Mucosa of rectum (tissue), 2 donors: ENCODE measurements around the gene ZNF740.

Source experiments
- H3K27ac ChIP-seq, 2 donors: one replicate each; pipeline ENCODE4 v1.7.0; 2013; ENCODE audit warnings: inconsistent platforms in 2 of 2, low read depth in 2 of 2, low read length in 2 of 2
- H3K27me3 ChIP-seq, 2 donors: one replicate each; pipeline ENCODE4 v1.7.0; 2013; ENCODE audit warnings: low read length in 2 of 2; ENCODE audit not compliant: control insufficient read depth in 2 of 2, insufficient read depth in 2 of 2
- H3K36me3 ChIP-seq, 2 donors: one replicate each; pipeline ENCODE4 v1.7.0; 2013; ENCODE audit warnings: low read length in 2 of 2; ENCODE audit not compliant: control insufficient read depth in 2 of 2, insufficient read depth in 2 of 2
- H3K4me1 ChIP-seq, 2 donors: one replicate each; pipeline ENCODE4 v1.7.0; 2013; ENCODE audit warnings: low read length in 2 of 2, mild to moderate bottlenecking in 1 of 2; ENCODE audit not compliant: control insufficient read depth in 2 of 2, insufficient read depth in 2 of 2
- H3K4me3 ChIP-seq, 2 donors: one replicate each; pipeline ENCODE4 v1.7.0; 2013; ENCODE audit warnings: low read length in 2 of 2
- H3K9ac ChIP-seq, 2 donors: one replicate each; pipeline ENCODE4 v1.7.0; 2013; ENCODE audit warnings: low read length in 2 of 2, low read depth in 1 of 2, mild to moderate bottlenecking in 1 of 2
- H3K9me3 ChIP-seq, 2 donors: one replicate each; pipeline ENCODE4 v1.7.0; 2013; ENCODE audit warnings: low read length in 2 of 2; ENCODE audit not compliant: control insufficient read depth in 2 of 2
- donor health status: healthy.
- donor health status: Normal muscosa, but diverticular disease.

Gene ZNF740

GRCh38 chr12:53219956-53220693, 39.6 kb downstream of the ZNF740 start:
- peaks cover under 1 to 6% of the 10 kb centered on the region in 2 donors for H3K36me3 ChIP-seq
- peak overlapping the region; percentile 76 to 91 for H3K9ac ChIP-seq
- H3K27ac ChIP-seq, result peak overlapping the region; percentile 99 to 100
- H3K4me3 ChIP-seq, result peak overlapping the region; percentile 64 to 81
- no peaks in the 10 kb centered on the region for H3K9me3 ChIP-seq
- H3K27me3 ChIP-seq, result no peaks in the 10 kb centered on the region
- peaks cover 64% of the 10 kb centered on the region in 2 donors for H3K4me1 ChIP-seq

GRCh38 chr12:53220694-53221202, 40.2 kb downstream of the ZNF740 start:
- H3K27me3 ChIP-seq, result no peaks in the 10 kb centered on the region
- no peaks in the 10 kb centered on the region for H3K36me3 ChIP-seq
- peaks cover 65% of the 10 kb centered on the region in 2 donors for H3K4me1 ChIP-seq
- peak overlapping the region; percentile 91 to 100 for H3K9ac ChIP-seq
- H3K27ac ChIP-seq, result peak overlapping the region; percentile 99 to 100
- H3K9me3 ChIP-seq, result no peaks in the 10 kb centered on the region
- H3K4me3 ChIP-seq, result peak overlapping the region; percentile 69 to 84

GRCh38 chr12:53221203-53222080, 40.9 kb downstream of the ZNF740 start:
- Histone ChIP-seq H3K4me3 (peak overlapping the region; percentile 69 to 84), H3K9ac (peak overlapping the region; percentile 91 to 100), H3K4me1 (peaks cover 58 to 60% of the 10 kb centered on the region in 2 donors), H3K27ac (peak overlapping the region; percentile 99 to 100), H3K9me3 (no peaks in the 10 kb centered on the region), H3K36me3 (no peaks in the 10 kb centered on the region), H3K27me3 (no peaks in the 10 kb centered on the region)

DNA sequence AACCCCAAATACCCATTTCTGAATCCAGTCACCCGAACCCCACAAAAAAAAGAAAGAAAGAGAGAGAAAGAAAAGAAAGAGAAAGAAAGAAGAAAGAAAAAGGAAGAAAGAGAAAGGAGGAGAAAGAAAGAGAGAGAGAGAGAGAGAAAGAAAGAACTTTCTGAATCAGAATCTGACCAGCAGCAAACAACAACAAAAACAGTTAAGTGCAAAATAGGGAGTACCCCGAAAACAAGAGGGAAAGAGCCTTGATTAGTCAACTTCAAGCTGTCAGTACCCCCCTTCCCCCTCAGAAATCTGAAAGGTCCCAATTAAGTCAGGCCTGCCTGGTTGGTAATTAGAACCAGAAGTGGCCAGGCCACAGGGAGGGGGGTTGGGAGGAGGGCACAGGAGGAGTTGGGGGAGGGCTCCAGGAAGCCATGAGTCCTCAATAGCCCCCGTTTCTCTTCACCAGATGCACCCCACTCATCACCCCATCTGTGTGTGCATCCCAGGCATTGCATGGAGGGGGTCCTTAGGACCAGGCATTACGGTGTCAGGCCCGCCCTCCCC, 41.7 kb downstream of the ZNF740 start:
- H3K9ac ChIP-seq, result peak overlapping the region in 1 of 2 donors; percentile 38

GRCh38 chr12:53222806-53223261, 42.3 kb downstream of the ZNF740 start:
- peaks cover 45 to 48% of the 10 kb centered on the region in 2 donors for H3K4me1 ChIP-seq
- no peak overlapping the region for H3K4me3 ChIP-seq
- peak overlapping the region in 1 of 2 donors; percentile 19 for H3K9ac ChIP-seq
- no peaks in the 10 kb centered on the region for H3K9me3 ChIP-seq
- peaks cover 0 to 2% of the 10 kb centered on the region in 2 donors for H3K36me3 ChIP-seq
- H3K27me3 ChIP-seq, result no peaks in the 10 kb centered on the region
- H3K27ac ChIP-seq, result peak overlapping the region; percentile 99 to 100

More for the DNA sequence above, 41.7 kb downstream of the ZNF740 start:
- Histone ChIP-seq H3K4me3 (peak overlapping the region; percentile 31 to 56), H3K4me1 (peaks cover 50 to 54% of the 10 kb centered on the region in 2 donors), H3K36me3 (no peaks in the 10 kb centered on the region), H3K27me3 (no peaks in the 10 kb centered on the region), H3K27ac (peak overlapping the region; percentile 99 to 100), H3K9me3 (no peaks in the 10 kb centered on the region)

GRCh38 chr12:53223389-53224060, 43.0 kb downstream of the ZNF740 start:
- H3K4me1 ChIP-seq, result peaks cover 38 to 41% of the 10 kb centered on the region in 2 donors
- H3K36me3 ChIP-seq, result peaks cover 0 to 4% of the 10 kb centered on the region in 2 donors
- no peaks in the 10 kb centered on the region for H3K9me3 ChIP-seq
- peak overlapping the region in 1 of 2 donors; percentile 15 for H3K9ac ChIP-seq
- peak overlapping the region in 1 of 2 donors; percentile 20 for H3K4me3 ChIP-seq
- no peaks in the 10 kb centered on the region for H3K27me3 ChIP-seq
- peak overlapping the region; percentile 99 to 100 for H3K27ac ChIP-seq

DNA sequence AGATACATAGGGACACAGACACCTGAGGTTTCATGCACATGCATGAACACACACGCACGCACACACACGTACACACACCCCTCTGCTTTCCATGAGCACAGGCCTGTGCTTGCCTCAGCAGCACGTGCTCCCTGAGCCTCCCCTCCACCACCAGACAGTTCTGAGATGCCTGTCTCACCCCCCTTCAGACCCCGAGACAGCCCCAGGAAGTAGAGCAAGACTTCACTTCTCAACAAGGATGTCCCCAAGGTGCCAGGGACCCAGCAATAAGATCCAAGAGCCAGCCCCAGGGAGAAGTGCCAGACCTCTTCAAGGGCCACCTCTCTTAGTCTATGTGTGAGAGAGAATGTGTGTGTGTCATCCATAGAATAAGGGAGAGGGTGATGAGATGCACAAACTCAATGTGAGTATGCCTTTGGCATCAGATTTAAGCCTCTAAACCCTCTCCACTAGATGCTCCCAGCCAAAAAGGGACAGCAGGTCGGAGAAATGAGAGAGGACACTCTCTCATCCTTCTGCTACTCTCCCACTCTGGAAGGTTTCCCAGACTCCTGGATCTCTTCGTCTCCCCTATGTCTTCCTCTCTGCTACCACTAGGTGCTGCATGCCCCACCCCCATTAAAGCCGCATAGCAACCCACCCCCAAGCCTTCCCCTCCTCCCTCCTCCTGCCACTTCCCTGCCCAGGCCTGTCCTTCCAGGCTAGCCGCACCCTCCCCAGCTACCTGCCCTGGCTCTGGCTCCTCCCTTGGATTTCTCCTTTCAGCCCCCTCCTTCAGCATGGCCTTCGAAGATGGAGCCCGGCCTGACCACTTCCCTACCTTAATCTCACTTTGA, 43.8 kb downstream of the ZNF740 start:
- Histone ChIP-seq H3K9me3 (no peaks in the 10 kb centered on the region), H3K4me3 (no peak overlapping the region), H3K27ac (peak overlapping the region in 1 of 2 donors; percentile 100), H3K36me3 (peaks cover 0 to 4% of the 10 kb centered on the region in 2 donors), H3K9ac (peak overlapping the region in 1 of 2 donors; percentile 15), H3K4me1 (peaks cover 36% of the 10 kb centered on the region in 2 donors), H3K27me3 (no peaks in the 10 kb centered on the region)

DNA sequence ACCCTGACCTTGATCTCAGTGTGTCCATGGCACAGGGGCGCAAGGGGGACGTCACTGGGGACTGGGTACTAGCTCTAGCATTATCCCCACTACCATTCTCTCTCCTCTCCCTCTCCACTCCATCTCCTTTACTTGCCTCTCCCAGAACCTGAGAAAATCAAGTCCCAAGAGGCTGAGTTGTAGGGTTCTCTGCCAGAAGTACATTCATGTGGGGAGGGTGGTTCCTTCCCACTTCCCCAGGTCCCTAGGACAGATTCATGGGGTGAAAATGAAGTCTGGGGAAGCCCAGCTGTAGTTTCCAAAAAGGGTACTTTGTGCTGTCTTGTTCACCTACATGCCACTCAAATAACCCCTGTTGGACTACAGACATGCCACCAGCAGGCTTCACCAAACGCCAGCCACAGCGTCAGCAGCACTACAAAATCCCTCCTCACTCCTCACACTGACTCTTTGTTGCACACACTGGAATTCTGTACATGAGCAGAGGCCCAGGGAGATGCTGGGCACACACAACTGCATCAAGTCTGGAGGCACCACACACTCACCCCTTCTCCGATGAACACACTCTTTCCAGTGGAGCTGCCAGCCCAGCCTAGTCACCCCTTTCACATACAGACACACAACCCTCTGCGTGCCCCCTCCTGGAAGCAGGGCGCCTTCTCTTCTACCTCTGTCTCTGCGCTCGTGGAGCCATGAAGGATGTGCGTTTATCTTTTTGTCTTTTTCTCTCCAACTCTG, 44.5 kb downstream of the ZNF740 start:
- H3K9ac ChIP-seq, result no peak overlapping the region
- H3K4me3 ChIP-seq, result no peak overlapping the region
- peak overlapping the region in 1 of 2 donors; percentile 32 for H3K27ac ChIP-seq
- no peaks in the 10 kb centered on the region for H3K27me3 ChIP-seq
- peaks cover 0 to 4% of the 10 kb centered on the region in 2 donors for H3K36me3 ChIP-seq
- H3K4me1 ChIP-seq, result peaks cover 34% of the 10 kb centered on the region in 2 donors
- no peaks in the 10 kb centered on the region for H3K9me3 ChIP-seq
